Measurements from ENCODE around the gene ZFP1. TPM values are rescaled to one million over a fixed set of nuclear protein-coding genes. Genes with fewer than 3 reads are reported as not detected.
"Not testable (repeated sequence)": the region's sequence is repeated elsewhere in the genome, so short reads cannot be mapped to it uniquely, and the experiment has no call there.

The ZFP1 gene
- total RNA-seq, 1 donor from 2014 or later = 10.4 TPM

DNA sequence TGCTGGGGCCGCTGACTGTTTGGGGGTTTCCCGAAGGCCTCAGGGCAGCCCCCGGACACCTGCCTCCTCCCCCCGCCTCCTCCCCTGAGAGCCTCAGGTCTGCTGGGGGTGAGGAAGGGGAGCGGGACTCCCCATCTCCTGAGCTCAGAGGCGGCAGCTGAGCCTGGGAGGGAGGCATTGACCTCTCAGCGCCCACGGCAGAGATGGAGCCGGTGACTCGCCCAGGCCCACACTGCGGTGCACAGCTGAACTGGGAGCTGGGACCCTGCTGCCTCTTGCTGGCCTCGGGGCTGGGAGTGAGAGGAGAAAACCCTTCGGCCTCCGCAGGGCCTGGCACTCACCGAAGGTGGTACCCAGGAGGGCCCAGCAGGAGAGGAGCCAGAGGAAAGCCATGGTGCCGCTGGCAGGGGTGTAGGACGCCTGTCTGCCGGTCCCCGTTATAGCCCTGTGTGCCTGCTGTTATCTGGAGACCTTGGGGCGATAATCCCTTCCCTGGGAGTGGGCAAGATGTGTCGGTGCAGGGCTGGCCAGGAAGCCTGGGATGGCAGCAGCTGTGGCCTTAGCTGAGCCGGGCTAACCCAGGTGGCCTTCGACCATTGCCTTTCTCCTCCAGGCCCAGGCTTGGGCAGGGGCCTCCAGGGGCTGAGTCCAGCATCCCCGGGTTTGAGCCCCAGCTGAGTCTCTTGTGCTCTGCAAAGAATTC is 58.6 kb downstream of the ZFP1 start, which contains the start of gene CTRB2:
TSS of gene CTRB2 (minus strand) at position 413 of the 703 bp plus-strand sequence. CDS start at position 393, 20 bp downstream.
- DNase-seq = peak; percentile 42
- TF ChIP-seq, protein P1, sequence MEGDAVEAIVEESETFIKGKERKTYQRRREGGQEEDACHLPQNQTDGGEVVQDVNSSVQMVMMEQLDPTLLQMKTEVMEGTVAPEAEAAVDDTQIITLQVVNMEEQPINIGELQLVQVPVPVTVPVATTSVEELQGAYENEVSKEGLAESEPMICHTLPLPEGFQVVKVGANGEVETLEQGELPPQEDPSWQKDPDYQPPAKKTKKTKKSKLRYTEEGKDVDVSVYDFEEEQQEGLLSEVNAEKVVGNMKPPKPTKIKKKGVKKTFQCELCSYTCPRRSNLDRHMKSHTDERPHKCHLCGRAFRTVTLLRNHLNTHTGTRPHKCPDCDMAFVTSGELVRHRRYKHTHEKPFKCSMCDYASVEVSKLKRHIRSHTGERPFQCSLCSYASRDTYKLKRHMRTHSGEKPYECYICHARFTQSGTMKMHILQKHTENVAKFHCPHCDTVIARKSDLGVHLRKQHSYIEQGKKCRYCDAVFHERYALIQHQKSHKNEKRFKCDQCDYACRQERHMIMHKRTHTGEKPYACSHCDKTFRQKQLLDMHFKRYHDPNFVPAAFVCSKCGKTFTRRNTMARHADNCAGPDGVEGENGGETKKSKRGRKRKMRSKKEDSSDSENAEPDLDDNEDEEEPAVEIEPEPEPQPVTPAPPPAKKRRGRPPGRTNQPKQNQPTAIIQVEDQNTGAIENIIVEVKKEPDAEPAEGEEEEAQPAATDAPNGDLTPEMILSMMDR (IDR thresholded peaks at IDR 0.05) = no peak
- Histone ChIP-seq H3K27ac (no peak within 1 kb of the TSS), H3K4me1 (no peaks in the 10 kb centered on the region), H3K27me3 (ENCODE audit: low read depth) (no peaks in the 10 kb centered on the region), H3K4me3 (no peak within 1 kb of the TSS), H3K36me3 (no peaks in the 10 kb centered on the region), H3K9me3 (no peaks in the 10 kb centered on the region)
- intact Hi-C loops (cut with DNase I) = no loop called here
- ATAC-seq = no peak

DNA sequence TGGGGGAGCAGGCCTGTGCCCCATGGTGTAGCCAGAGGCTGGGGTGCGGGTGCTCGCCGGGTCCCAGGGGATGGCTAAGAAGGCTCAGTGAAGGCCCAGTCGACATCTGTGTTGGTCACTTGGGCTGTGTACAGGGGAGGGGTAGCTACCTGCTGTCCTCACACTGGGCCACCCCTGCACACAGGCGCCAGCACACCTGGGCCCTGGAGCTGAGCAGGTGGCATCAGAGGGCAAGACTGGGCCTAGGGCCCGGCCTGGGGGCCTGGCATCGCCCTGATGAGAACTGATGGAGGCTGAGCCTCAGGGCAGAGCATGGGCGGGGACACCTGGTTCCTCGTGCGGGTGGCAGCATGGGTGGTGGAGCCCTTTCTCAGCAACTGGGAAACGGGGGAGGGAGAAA is 59.5 kb downstream of the ZFP1 start:
- TF ChIP-seq, protein P1 (IDR thresholded peaks at IDR 0.05) = no peak
- intact Hi-C loops (cut with DNase I) = no loop called here
- no peaks in the 10 kb centered on the region for H3K9me3 ChIP-seq
- no peaks in the 10 kb centered on the region for H3K36me3 ChIP-seq
- no peak overlapping the region for H3K27ac ChIP-seq
- H3K4me1 ChIP-seq = no peaks in the 10 kb centered on the region
- no peaks in the 10 kb centered on the region for H3K27me3 ChIP-seq (ENCODE audit: low read depth)
- no peak for ATAC-seq
- H3K4me3 ChIP-seq = no peak overlapping the region
- no peak for DNase-seq

DNA sequence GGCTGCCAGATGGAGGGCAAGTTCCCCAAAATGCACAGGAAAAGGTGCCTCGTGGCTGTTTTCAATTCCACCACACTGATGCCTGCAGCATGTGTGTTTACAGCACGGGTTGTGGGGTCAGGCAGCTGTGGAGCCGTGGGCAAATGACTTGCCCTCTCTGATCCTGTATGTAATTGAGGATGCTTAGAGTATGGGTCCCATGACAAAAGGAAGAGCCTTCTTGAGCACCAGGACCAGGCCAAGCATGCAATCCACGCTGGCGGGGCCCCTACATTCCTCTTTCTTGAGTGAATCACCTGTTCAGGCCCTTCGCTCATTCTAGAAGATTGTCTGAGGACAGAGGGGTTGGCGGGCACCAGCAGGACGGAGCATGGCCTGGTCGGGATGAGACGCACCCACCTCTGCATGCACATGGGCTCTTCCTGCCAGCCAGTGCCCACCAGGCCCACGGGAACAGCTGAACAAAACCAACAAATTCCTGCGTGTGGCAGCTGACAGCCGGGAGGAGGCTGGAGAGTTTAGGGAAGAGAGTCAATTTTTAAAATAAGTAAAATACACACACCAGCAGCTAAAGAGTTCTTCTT is 60.0 kb downstream of the ZFP1 start:
- TF ChIP-seq, protein P1 (IDR thresholded peaks at IDR 0.05) = no peak
- Histone ChIP-seq H3K36me3 (no peaks in the 10 kb centered on the region), H3K27me3 (ENCODE audit: low read depth) (no peaks in the 10 kb centered on the region), H3K9me3 (no peaks in the 10 kb centered on the region), H3K4me3 (no peak overlapping the region), H3K27ac (no peak overlapping the region), H3K4me1 (no peaks in the 10 kb centered on the region)
- ATAC-seq = no peak
- intact Hi-C loops (cut with DNase I) = no loop called here
- no peak for DNase-seq

DNA sequence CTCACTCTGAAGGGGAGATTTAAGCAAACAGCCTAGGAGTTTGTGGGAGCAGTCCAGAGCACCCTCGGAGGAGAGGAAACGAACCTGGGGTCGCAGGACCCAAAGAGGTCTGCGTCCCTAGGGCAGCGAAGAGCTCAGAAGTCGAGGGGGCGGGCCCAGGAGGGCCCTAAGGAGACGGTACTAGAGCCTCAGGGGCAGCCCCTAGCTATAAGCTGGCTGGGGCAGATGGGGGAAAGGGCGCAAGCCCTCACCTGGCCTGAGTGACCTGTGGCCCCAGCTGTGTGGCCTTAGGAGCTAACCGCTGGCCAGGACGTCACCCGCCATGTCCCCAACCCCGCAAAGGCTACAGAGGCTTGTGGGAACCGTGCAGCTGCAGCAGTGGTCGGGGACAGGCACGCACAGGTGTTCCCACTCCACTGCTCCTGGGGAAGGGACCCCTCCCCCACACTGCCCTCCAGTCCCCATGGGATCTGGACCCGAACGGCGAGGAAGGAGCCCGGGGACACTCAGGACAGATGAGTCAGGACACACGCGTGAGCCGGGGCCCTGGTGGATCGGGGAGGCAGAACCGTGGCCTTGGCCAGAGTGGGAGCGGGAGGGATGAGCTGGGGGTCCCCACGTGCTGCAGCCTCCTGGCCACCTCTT is 60.7 kb downstream of the ZFP1 start:
- H3K36me3 ChIP-seq = no peaks in the 10 kb centered on the region
- no peak overlapping the region for H3K27ac ChIP-seq
- H3K9me3 ChIP-seq = no peaks in the 10 kb centered on the region
- ATAC-seq (no peak), DNase-seq (no peak)
- intact Hi-C loops (cut with DNase I) = no loop called here
- H3K4me1 ChIP-seq = no peaks in the 10 kb centered on the region
- H3K27me3 ChIP-seq (ENCODE audit: low read depth) = no peaks in the 10 kb centered on the region
- H3K4me3 ChIP-seq = no peak overlapping the region
- TF ChIP-seq, protein P1 (IDR thresholded peaks at IDR 0.05) = no peak

DNA sequence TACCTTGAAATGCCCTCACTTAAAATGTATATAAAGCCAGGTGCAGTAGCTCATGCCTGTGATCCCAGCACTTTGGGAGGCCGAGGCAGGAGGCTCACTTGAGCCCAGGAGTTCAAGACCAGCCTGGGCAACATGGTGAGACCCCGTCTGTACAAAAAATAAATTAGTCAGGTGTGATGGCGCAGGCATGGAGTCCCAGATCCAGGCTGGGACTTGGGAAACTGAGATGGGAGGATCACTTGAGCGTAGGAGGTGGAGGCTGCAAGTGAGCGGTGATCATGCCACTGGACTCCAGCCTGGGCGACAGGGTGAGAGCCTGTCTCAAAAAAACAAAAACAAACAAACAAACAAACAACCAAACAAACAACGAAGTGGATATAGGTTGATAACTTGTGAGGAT is 61.2 kb downstream of the ZFP1 start:
- intact Hi-C loops (cut with DNase I); H3K36me3 ChIP-seq; DNase-seq; ATAC-seq; H3K9me3 ChIP-seq; H3K4me1 ChIP-seq; H3K27ac ChIP-seq; H3K4me3 ChIP-seq; H3K27me3 ChIP-seq (ENCODE audit: low read depth): not testable (repeated sequence)

DNA sequence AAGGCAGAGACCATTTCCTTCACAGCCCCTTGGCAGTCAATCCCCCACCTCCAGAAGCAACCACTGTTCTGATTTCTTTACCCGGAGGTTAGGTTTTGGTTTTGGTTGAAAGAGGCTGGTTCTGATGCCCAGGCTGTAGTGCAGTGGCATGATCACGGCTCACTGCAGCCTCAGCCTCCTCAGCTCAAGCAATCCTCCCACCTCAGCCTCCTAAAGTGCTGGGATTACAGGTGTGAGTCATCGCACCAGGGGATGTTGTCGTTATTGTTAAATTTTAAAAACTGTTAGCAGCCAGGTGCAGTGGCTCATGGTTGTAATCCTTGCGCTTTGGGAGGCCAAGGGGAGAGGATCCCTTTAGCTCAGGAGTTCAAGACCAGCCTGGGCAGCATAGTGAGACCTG is 61.6 kb downstream of the ZFP1 start:
- intact Hi-C loops (cut with DNase I) = no loop called here
- H3K9me3 ChIP-seq = no peaks in the 10 kb centered on the region
- no peak overlapping the region for H3K4me3 ChIP-seq
- H3K27ac ChIP-seq = no peak overlapping the region
- ATAC-seq (no peak), DNase-seq (no peak)
- no peaks in the 10 kb centered on the region for H3K36me3 ChIP-seq
- no peaks in the 10 kb centered on the region for H3K27me3 ChIP-seq (ENCODE audit: low read depth)
- TF ChIP-seq, protein P1 (IDR thresholded peaks at IDR 0.05) = no peak
- H3K4me1 ChIP-seq = no peaks in the 10 kb centered on the region

DNA sequence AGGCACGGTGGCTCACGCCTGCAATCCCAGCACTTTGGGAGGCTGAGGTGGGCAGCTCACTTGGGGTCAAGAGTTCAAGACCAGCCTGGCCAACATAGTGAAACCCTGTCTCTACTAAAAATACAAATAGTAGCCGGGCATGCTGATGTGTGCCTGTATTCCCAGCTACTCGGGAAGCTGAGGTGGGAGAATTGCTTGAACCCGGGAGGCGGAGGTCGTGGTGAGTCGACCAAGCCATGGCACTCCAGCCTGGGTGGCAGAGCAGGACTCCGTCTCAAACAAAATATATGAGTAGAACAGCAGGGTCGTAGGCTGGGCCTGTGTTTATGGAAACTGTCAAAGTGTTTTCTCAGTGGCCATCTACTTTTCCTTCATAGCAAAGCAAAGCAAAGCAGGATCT is 63.0 kb downstream of the ZFP1 start:
- H3K36me3 ChIP-seq; H3K9me3 ChIP-seq; ATAC-seq; H3K4me1 ChIP-seq; DNase-seq; intact Hi-C loops (cut with DNase I); H3K27ac ChIP-seq; H3K27me3 ChIP-seq (ENCODE audit: low read depth); H3K4me3 ChIP-seq: not testable (repeated sequence)
